Endothelial cell (in vitro differentiated cells): Measurements from ENCODE around the gene TNFRSF4. TPM values are rescaled to one million over a fixed set of nuclear protein-coding genes. Genes with fewer than 3 reads are reported as not detected.
A peak's percentile ranks its signal among the peaks of the same experiment; 100 is the strongest.

Experiments
- DNase-seq: peaks from one replicate; pipeline ENCODE4 v3.0.0; 2021; ENCODE audit warnings: low spot score
- H3K27ac Mint-ChIP-seq: one replicate; pipeline ENCODE4 v1.8.0; 2021; ENCODE audit warnings: mixed read lengths, inconsistent platforms; ENCODE audit not compliant: unreplicated experiment
- H3K27me3 Mint-ChIP-seq: one replicate; pipeline ENCODE4 v1.8.0; 2021; ENCODE audit warnings: mild to moderate bottlenecking, moderate library complexity, mixed read lengths, inconsistent platforms; ENCODE audit not compliant: unreplicated experiment
- H3K36me3 Mint-ChIP-seq: one replicate; pipeline ENCODE4 v1.8.0; 2021; ENCODE audit warnings: mild to moderate bottlenecking, low read depth, mixed read lengths, inconsistent platforms; ENCODE audit not compliant: unreplicated experiment
- H3K4me1 Mint-ChIP-seq: one replicate; pipeline ENCODE4 v1.8.0; 2021; ENCODE audit warnings: mild to moderate bottlenecking, mixed read lengths, inconsistent platforms; ENCODE audit not compliant: unreplicated experiment
- H3K4me3 Mint-ChIP-seq: one replicate; pipeline ENCODE4 v1.8.0; 2021; ENCODE audit warnings: mild to moderate bottlenecking, mixed read lengths, inconsistent platforms; ENCODE audit not compliant: unreplicated experiment
- H3K9me3 Mint-ChIP-seq: one replicate; pipeline ENCODE4 v1.8.0; 2021; ENCODE audit warnings: mixed read lengths, inconsistent platforms; ENCODE audit not compliant: unreplicated experiment
- CTCF ChIP-seq: fragments of 200-600 bp; sonication (generic); IDR thresholded peaks from one replicate; pipeline ENCODE4 v1.5.0; 2021; ENCODE audit warnings: antibody characterized with exemption; ENCODE audit not compliant: unreplicated experiment
- long read RNA-seq: library from polyadenylated mRNA; unstranded; transcript quantifications from one replicate; pipeline ENCODE4 v2.0.0, GENCODE V29; 2020; ENCODE audit not compliant: unreplicated experiment
- total RNA-seq: library from RNA; stranded (reverse); fragmentation: NEBNext Ultra II Directional; extraction: Animal tissue kit (Norgen Biotek cat#: 25700); gene quantifications from one replicate; pipeline ENCODE4 v1.2.1, GENCODE V29; 2021; ENCODE audit not compliant: unreplicated experiment

Gene TNFRSF4
- total RNA-seq, result 0.80 TPM
- long read RNA-seq, result 0 reads

GRCh38 chr1:1213345-1214265 lies at the start of gene TNFRSF4:
TSS of gene TNFRSF4 (minus strand) at chr1:1214153. CDS start at chr1:1214127, 26 bp downstream.
- peaks cover 5% of the 10 kb centered on the region for H3K36me3 Mint-ChIP-seq
- no peaks in the 10 kb centered on the region for H3K9me3 Mint-ChIP-seq
- H3K27me3 Mint-ChIP-seq, result peaks cover 9% of the 10 kb centered on the region
- no peak within 1 kb of the TSS for H3K4me3 Mint-ChIP-seq
- no peak for TF ChIP-seq CTCF
- no peak within 1 kb of the TSS for H3K27ac Mint-ChIP-seq
- H3K4me1 Mint-ChIP-seq, result no peaks in the 10 kb centered on the region
- DNase-seq, result no peak

- H3K27ac Mint-ChIP-seq, result no peak overlapping the region
- DNase-seq, result no peak
- peaks cover 6% of the 10 kb centered on the region for H3K27me3 Mint-ChIP-seq
- no peak overlapping the region for H3K4me3 Mint-ChIP-seq
- no peak for TF ChIP-seq CTCF
- peaks cover 5% of the 10 kb centered on the region for H3K4me1 Mint-ChIP-seq
- no peaks in the 10 kb centered on the region for H3K9me3 Mint-ChIP-seq
- peaks cover 45% of the 10 kb centered on the region for H3K36me3 Mint-ChIP-seq
Measured at GRCh38 chr1:1262758-1263157, 48.8 kb upstream of the TNFRSF4 start.

GRCh38 chr1:1262071-1262470 lies 48.1 kb upstream of the TNFRSF4 start:
- H3K4me3 Mint-ChIP-seq, result no peak overlapping the region
- no peak for TF ChIP-seq CTCF
- H3K36me3 Mint-ChIP-seq, result peaks cover 45% of the 10 kb centered on the region
- peaks cover 5% of the 10 kb centered on the region for H3K4me1 Mint-ChIP-seq
- no peak overlapping the region for H3K27ac Mint-ChIP-seq
- no peak for DNase-seq
- no peaks in the 10 kb centered on the region for H3K9me3 Mint-ChIP-seq
- peaks cover 6% of the 10 kb centered on the region for H3K27me3 Mint-ChIP-seq

- peaks cover 5% of the 10 kb centered on the region for H3K4me1 Mint-ChIP-seq
- peak overlapping the region; percentile 64 for H3K27ac Mint-ChIP-seq
- peaks cover 8% of the 10 kb centered on the region for H3K27me3 Mint-ChIP-seq
- H3K4me3 Mint-ChIP-seq, result peak overlapping the region; percentile 27
- no peak for DNase-seq
- H3K36me3 Mint-ChIP-seq, result peaks cover 45% of the 10 kb centered on the region
- no peaks in the 10 kb centered on the region for H3K9me3 Mint-ChIP-seq
- TF ChIP-seq CTCF, result no peak
Measured at GRCh38 chr1:1260843-1261560, 47.0 kb upstream of the TNFRSF4 start.
